ENCODE data around the gene BHLHE23. TPM values are rescaled to one million over a fixed set of nuclear protein-coding genes. Genes with fewer than 3 reads are reported as not detected.

The BHLHE23 gene
- total RNA-seq, 2 experiments from 2014 or later, result not detected

DNA sequence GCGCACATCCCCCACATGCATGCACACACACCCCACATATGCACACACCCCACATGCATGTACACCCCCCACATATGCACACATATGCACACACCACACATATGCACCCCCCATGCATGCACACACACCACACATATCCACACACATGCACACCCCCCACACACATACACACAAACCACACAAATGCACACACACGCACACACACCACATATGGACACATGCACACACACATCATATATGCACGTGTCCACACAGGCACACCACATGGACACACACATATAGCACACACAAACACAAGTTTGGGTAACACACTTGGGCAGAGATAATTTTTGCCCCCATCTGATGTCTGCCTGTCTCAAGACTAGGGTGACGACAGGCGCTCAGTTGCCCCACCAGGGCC is 8.3 kb downstream of the BHLHE23 start:
- no peaks in the 10 kb centered on the region for H3K4me1 ChIP-seq (ENCODE audit: insufficient read depth, low read length, poor library complexity, severe bottlenecking)
- no peak for DNase-seq (ENCODE audit: low spot score)
- H3K9me3 ChIP-seq (ENCODE audit: low read length), result no peaks in the 10 kb centered on the region
- intact Hi-C loops (cut with micrococcal nuclease; ENCODE audit: unreplicated experiment), result no loop called here
- H4K20me1 ChIP-seq (ENCODE audit: insufficient read depth, low read length), result no peaks in the 10 kb centered on the region
- H3K4me3 ChIP-seq (ENCODE audit: low read depth, low read length, poor library complexity, severe bottlenecking), result no peak overlapping the region
- CTCF ChIA-PET (ENCODE audit: unreplicated experiment), result no interaction called here
- H3K36me3 ChIP-seq (ENCODE audit: insufficient read depth, low read length), result no peaks in the 10 kb centered on the region
- no peak overlapping the region for H3K27ac ChIP-seq (ENCODE audit: low read depth, low read length, poor library complexity, severe bottlenecking)
- POLR2A ChIA-PET, result no interaction called here
- H3K9me2 ChIP-seq (ENCODE audit: insufficient read depth, low read length), result no peaks in the 10 kb centered on the region
- H3K79me2 ChIP-seq (ENCODE audit: insufficient read depth, low read depth, low read length), result no peaks in the 10 kb centered on the region
- TF ChIP-seq, protein P1, sequence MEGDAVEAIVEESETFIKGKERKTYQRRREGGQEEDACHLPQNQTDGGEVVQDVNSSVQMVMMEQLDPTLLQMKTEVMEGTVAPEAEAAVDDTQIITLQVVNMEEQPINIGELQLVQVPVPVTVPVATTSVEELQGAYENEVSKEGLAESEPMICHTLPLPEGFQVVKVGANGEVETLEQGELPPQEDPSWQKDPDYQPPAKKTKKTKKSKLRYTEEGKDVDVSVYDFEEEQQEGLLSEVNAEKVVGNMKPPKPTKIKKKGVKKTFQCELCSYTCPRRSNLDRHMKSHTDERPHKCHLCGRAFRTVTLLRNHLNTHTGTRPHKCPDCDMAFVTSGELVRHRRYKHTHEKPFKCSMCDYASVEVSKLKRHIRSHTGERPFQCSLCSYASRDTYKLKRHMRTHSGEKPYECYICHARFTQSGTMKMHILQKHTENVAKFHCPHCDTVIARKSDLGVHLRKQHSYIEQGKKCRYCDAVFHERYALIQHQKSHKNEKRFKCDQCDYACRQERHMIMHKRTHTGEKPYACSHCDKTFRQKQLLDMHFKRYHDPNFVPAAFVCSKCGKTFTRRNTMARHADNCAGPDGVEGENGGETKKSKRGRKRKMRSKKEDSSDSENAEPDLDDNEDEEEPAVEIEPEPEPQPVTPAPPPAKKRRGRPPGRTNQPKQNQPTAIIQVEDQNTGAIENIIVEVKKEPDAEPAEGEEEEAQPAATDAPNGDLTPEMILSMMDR (conservative IDR thresholded peaks at IDR 0.05; ENCODE audit: low read length), result no peak
- TF ChIP-seq EZH2phosphoT487 (IDR thresholded peaks at IDR 0.05; ENCODE audit: borderline replicate concordance, low read depth, low read length), result no peak
- BruUV-seq (replicated peaks), result no TSS peak
- no peak overlapping the region for H3K4me2 ChIP-seq (ENCODE audit: low read length)
- no peak overlapping the region for H2AFZ ChIP-seq (ENCODE audit: low read length)

DNA sequence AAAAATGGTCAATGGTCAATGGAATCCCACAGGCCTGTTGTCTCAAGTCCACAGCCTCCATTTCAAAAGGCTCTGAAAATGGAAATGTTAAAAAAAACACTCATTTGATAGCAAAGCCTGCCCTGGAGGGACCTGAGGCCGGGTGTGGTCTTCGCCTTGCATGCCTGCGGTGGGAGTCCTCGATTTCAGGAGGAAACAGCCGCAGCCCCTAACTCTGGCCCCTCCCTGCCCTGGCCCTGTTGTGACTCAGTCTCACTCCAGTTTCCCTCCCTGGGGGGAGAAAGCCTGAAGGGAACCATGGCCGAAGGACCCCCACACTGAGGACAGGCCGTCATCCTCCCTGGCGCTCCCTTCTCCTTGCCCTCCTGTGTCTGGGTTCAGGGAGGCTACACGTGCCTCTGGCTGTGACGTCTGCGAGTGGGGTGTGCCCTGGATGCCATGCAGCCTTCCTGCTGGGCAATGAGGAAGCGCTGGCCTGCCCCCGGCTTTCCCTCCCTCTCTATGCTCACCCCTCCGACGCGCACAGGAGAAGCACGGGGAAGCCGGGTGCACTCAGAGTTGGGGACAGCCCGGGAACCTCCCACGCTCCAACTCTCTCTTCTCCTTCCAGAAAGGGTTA is 9.2 kb downstream of the BHLHE23 start:
- no peaks in the 10 kb centered on the region for H3K9me3 ChIP-seq (ENCODE audit: low read length)
- ChIA-PET CTCF (ENCODE audit: unreplicated experiment) (no interaction called here), POLR2A (no interaction called here)
- H3K9me2 ChIP-seq (ENCODE audit: insufficient read depth, low read length), result no peaks in the 10 kb centered on the region
- no peak overlapping the region for H3K4me3 ChIP-seq (ENCODE audit: low read depth, low read length, poor library complexity, severe bottlenecking)
- no peak for DNase-seq (ENCODE audit: low spot score)
- no peak overlapping the region for H2AFZ ChIP-seq (ENCODE audit: low read length)
- no TSS peak for BruUV-seq (replicated peaks)
- no peak overlapping the region for H3K4me2 ChIP-seq (ENCODE audit: low read length)
- H3K4me1 ChIP-seq (ENCODE audit: insufficient read depth, low read length, poor library complexity, severe bottlenecking), result no peaks in the 10 kb centered on the region
- H3K79me2 ChIP-seq (ENCODE audit: insufficient read depth, low read depth, low read length), result no peaks in the 10 kb centered on the region
- intact Hi-C loops (cut with micrococcal nuclease; ENCODE audit: unreplicated experiment), result no loop called here
- no peaks in the 10 kb centered on the region for H3K36me3 ChIP-seq (ENCODE audit: insufficient read depth, low read length)
- no peak overlapping the region for H3K27ac ChIP-seq (ENCODE audit: low read depth, low read length, poor library complexity, severe bottlenecking)
- H4K20me1 ChIP-seq (ENCODE audit: insufficient read depth, low read length), result no peaks in the 10 kb centered on the region
- TF ChIP-seq, protein P1 (conservative IDR thresholded peaks at IDR 0.05; ENCODE audit: low read length), result no peak
- no peak for TF ChIP-seq EZH2phosphoT487 (IDR thresholded peaks at IDR 0.05; ENCODE audit: borderline replicate concordance, low read depth, low read length)

DNA sequence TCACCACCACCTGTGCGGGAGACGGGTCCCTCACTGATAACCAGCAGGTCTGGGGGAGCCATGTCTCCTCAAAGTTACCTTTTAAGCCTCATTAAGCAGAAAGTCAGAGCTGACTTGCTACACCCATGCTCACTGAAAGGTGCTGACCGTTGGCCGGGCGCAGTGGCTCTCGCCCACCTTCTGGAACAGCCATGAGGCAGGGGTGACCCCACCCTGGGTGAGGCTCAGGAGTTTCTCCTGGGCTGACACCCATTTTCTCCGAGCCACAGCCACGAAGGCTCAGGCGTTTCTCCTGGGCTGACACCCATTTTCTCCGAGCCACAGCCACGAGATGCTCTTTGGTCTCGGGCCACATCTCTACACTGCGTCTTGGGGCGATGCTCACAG is 10.2 kb downstream of the BHLHE23 start:
- ChIA-PET CTCF (ENCODE audit: unreplicated experiment) (no interaction called here), POLR2A (no interaction called here)
- Histone ChIP-seq H2AFZ (ENCODE audit: low read length) (no peak overlapping the region), H3K4me3 (ENCODE audit: low read depth, low read length, poor library complexity, severe bottlenecking) (no peak overlapping the region), H3K4me1 (ENCODE audit: insufficient read depth, low read length, poor library complexity, severe bottlenecking) (no peaks in the 10 kb centered on the region), H3K9me3 (ENCODE audit: low read length) (no peaks in the 10 kb centered on the region), H4K20me1 (ENCODE audit: insufficient read depth, low read length) (no peaks in the 10 kb centered on the region), H3K27ac (ENCODE audit: low read depth, low read length, poor library complexity, severe bottlenecking) (no peak overlapping the region), H3K4me2 (ENCODE audit: low read length) (no peak overlapping the region), H3K36me3 (ENCODE audit: insufficient read depth, low read length) (no peaks in the 10 kb centered on the region), H3K9me2 (ENCODE audit: insufficient read depth, low read length) (no peaks in the 10 kb centered on the region), H3K79me2 (ENCODE audit: insufficient read depth, low read depth, low read length) (no peaks in the 10 kb centered on the region)
- TF ChIP-seq EZH2phosphoT487 (IDR thresholded peaks at IDR 0.05; ENCODE audit: borderline replicate concordance, low read depth, low read length), result no peak
- TF ChIP-seq, protein P1 (conservative IDR thresholded peaks at IDR 0.05; ENCODE audit: low read length), result no peak
- intact Hi-C loops (cut with micrococcal nuclease; ENCODE audit: unreplicated experiment), result no loop called here
- no TSS peak for BruUV-seq (replicated peaks)
- DNase-seq (ENCODE audit: low spot score), result no peak

Measured in OCI-LY7 (cell line).